ENCODE results near the gene OGDH. TPM values are rescaled to one million over a fixed set of nuclear protein-coding genes. Genes with fewer than 3 reads are reported as not detected.
A peak's percentile ranks its signal among the peaks of the same experiment; 100 is the strongest.

OGDH gene
- total RNA-seq, 1 experiment from 2014 or later: 56.0 TPM

DNA sequence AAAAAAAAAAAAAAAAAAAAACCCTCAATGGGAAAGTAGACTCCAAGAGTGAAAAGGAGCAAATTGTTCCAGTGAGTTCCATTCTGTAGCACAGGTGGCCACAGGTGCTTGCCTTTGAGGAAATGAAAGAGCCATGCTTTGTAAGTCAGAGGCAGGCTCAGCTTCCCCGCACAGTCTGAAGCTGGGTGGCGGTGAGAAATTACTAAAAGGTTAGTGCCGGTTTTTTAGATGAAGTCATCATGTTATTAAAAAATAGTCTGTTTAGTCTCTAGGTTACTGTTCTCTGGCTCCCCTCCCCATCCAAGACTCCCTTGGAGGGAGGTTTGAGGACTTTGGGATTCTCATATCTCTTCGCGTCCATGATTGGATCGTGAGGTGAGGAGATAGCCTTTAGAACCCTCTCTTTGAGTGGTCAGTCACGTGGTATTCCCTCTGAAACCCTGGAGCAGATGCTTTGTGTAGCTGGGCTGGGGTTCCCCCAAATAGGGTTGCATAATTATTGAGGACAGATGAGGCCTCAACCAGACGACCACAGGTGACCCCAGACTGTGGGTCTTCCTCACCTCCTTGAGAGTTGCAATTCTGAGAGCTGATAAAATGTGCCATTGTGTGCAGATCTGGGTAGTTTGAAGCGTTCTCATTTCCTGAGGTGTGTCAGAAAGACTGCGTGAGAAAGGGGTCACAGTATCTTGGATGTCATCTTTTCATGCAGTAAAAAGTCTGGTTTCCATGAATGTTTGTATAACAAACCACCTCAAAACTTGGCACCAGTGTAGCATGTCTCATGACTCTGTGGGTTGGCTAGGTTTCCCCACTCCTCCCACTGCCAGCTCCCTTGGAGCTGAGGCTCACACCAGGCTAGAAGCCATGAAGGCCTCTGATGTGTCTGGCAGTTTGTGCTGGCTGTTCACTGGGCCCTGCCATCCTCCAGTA is 27.1 kb downstream of the OGDH start:
- in situ Hi-C loops (cut with HindIII; ENCODE audit: low pct_unique_long_range_greater_than_20kb, low sequenced_read_pairs): no loop called here
- peak; percentile 85 for DNase-seq (ENCODE audit: low read depth)

DNA sequence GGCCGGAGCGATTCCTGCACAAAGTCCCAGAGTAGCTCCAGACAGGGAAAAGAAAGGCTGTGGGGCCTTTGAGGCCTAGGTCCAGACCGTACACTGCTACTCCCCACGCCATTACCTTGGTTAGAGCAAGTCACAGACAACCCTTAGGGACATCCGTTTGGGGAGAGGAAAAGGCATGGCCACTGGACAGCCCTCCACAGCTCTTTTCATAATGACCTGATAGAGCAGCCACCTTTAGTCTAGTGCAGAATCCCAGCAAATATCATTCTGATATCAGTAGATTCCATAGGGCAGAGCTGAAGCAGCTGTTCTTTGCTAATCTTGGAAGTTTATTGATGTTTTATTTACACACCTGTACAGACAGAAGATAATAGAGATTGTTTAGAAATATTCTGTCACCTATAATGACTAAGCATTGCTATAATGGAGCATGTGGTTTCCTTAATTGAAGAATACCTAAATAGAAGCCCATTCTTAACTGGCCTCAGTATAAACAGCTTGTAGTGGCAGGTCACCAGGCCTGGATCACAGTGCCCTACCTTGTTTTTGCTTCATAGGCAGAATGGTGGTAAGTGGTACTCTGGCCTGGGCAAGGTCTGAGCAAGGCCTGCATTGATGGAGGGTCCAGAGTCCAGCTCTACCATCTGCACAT is 27.9 kb downstream of the OGDH start:
- in situ Hi-C loops (cut with HindIII; ENCODE audit: low pct_unique_long_range_greater_than_20kb, low sequenced_read_pairs): no loop called here

DNA sequence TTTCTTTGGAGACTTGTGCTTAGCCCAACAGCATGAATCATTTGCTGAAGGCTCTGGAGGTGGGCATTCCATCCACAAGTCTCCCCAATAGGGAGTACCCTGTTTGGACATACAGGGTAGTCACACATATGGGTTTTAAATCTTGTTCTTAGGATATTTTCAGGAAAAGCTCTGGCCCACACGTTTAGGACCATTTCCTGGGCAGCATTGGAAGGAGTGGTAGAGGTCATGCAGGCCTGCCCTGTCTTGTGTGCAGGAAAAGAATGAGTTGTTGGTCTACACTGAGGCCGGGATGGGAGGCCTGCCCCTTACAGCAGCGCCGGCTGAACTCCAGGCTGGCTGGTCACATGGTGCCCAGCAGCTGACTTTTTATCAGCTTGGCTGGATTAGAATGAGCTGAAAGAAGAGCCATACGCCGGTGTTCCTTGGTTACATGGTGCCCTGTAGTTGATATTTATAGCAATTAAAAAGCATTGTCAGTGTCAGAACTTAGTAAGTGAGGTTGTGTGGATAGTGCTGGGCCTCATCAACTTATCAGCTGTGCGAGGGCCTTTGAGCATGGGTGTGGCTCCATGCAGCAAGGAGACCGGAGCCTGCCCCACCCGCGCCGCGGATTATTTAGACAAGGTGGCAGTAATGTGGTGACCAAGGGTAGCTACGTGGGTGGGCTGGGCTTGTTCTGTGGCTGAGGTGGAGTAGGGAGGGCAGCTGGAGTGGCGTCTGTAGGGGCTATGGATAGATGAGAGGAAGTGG is 28.6 kb downstream of the OGDH start:
- in situ Hi-C loops (cut with HindIII; ENCODE audit: low pct_unique_long_range_greater_than_20kb, low sequenced_read_pairs): no loop called here
- DNase-seq (ENCODE audit: low read depth): peak; percentile 41

More for the DNA sequence above, 27.9 kb downstream of the OGDH start:
- no peak for DNase-seq (ENCODE audit: low read depth)

DNA sequence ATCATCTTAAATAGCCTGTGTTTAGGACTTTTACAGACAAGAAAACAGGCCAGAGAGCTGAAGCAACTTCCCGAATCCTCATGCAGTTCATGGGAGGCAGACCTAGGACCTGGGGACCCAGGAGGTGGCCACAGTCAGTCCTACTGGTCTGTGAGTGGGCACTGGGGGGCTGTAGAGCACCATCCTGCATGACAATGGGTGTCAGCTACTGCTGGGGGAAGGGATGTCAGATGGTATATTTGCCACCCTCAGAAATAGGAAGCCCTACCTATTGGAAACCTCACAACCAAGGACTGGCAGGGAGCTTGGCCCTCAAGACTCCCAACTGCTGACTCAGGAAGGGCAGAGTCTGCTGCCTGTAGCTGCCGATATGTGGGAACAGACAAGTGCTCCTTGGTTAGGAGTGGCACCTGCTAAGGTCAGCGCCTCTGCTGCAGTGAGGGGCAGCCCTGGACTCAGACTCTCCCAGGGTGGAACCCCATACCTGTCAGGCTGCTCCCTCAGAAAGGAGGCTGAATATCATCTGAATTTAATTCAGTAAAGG is 29.7 kb downstream of the OGDH start:
- no peak for DNase-seq (ENCODE audit: low read depth)
- in situ Hi-C loops (cut with HindIII; ENCODE audit: low pct_unique_long_range_greater_than_20kb, low sequenced_read_pairs): no loop called here

DNA sequence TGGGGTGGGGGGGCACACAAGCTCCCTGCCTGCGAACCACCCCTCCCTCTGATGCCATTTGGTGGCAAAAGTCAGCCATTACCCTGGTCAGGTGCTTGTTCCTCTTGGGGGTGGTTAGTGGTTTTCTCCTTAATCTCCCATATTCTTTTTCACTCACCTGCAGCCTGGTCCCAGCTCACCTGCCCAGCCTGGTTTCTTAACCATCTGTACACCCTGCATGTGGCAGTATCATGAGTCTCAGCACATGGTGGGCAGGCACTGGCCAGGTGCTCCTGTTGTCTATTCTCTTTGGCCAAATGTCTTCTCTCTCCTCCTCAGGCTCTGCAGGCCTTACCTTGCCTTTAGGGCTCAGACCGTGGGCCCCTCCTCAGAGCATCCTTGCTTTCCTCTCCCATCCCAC is 30.5 kb downstream of the OGDH start:
- DNase-seq (ENCODE audit: low read depth): no peak
- in situ Hi-C loops (cut with HindIII; ENCODE audit: low pct_unique_long_range_greater_than_20kb, low sequenced_read_pairs): no loop called here

DNA sequence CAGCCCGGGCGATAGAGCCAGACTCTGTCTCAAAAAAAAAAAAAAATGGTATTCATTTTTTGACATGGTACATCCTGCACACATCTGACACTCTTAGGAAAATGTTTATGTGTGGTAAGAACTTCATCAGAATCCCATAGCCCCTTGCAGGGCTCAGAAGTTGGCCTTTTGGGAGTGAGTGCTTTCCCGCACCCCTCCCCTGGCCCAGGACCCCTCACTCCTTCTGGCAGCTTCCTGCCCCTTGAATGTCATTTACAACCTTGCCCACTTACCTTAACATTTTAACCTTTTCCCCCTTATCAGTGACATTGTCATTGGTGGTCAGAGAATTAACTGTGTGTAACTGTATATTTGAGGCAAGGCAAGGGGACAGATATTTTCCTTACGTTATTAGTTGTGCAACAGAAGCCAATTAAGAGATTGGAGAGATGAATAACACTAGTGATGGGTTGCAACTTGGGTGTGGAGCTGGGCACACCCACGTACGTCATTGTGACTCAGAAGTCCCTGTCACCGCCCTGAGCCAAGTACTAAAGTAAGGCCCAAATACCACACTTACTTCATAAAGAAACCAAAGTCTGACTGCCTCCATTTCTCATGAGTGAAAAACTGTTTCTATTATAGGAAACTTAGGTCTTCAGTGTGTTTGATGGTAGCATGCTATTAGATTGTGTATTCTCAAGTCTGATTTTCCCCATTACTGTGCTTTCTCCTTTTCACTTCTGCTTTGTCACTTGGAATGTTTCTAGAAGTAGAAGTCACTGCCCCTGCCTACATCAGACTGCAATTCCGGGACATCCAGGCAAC is 31.6 kb downstream of the OGDH start:
- in situ Hi-C loops (cut with HindIII; ENCODE audit: low pct_unique_long_range_greater_than_20kb, low sequenced_read_pairs): no loop called here
- peak; percentile 70 for DNase-seq (ENCODE audit: low read depth)

DNA sequence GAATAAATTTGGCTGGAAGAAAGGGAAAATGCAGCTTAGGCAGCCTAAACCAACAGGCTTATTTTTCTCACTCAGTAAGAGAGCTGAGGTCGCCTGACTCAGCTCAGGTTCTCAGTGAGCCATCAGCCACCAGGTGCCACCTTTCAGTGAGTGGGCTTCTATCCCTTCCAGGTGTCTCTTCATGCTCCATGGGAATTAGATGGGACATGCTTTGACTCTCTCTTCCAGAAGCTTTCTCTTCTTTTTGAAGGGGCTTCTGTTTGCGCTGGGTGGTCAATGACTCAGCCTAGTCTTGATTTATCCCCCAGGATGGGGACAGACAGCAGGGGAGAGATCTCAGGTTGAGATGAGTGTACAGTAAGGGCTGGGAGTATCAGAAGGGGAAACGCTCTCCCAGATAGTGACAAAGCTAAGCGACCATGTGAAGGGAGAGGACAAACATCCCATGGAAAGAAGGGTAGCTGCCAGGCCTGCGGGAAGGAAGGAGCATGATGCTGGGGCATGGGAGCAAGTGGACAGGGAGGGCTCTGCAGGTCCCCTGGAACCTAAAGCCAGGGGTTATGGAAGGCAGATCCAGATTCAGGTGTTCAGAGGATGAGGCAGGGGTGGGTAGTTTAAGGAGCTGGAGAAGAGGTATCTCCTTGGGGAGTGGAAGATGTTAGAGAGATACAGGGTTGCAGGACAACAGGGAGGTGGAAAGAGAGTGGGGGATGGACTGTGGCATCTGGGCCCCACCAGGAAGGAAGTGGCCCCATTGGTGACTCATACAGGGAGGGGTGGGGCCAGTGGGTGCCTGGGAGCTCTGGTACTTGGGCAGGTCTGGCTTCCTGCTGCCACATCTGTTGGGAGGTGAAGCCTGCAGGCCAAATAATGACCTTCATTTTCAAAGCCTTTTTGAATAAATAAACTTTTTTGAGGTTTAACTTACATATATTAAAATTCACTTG is 32.5 kb downstream of the OGDH start:
- in situ Hi-C loops (cut with HindIII; ENCODE audit: low pct_unique_long_range_greater_than_20kb, low sequenced_read_pairs): no loop called here
- peak; percentile 83 for DNase-seq (ENCODE audit: low read depth)

DNA sequence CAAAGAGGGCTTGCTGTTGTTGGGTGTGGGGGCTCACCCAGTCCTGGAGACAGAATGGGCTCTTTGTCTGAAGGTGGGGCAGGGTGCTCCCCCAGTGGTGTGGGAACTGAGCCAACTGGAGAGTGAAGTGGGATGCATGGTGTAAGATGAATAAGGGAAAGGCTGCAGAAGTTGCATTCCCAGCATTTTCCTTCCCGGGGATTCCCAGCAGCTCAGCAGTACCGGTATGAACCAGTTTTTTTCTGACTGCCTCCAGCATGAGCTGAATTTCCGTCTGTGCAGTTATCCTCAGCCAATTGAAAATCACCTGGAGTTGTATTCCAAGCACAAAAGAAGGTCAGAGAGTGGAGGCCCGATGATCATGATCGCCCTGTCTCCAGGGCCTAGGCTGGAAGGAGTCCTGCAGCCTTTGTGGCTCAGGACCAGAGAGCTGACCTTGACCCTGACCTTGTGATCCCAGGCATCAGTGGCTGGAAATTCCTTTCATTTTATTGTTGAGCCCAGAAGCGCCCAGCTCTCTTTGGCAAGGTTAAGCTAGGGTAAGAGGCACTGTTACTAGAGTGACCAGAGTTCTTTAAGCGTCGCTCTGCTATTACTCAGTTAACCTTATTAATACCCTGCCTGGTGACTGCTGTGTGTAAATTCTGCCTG is 33.4 kb downstream of the OGDH start:
- peak; percentile 89 for DNase-seq (ENCODE audit: low read depth)

DNA sequence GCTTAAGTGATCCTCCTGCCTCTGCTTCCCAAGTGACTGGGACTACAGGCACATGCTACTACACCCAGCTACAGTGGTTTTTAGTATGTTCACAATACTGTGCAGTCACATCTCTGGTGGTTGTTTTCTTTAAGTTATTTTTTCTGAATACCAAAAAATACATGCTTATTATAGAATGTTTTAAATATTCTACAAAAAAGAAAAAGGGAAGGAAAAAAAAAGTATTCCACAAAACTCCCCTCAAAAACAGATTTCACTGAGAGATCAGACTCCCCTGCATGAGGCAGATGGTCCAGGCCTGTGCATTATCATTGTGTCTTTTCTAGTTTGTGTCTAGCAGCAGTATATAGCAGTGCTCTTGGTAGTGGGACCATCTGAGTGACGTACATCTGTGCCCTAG is 36.8 kb downstream of the OGDH start:
- DNase-seq (ENCODE audit: low read depth): no peak
- in situ Hi-C loops (cut with HindIII; ENCODE audit: low pct_unique_long_range_greater_than_20kb, low sequenced_read_pairs): no loop called here

More for the DNA sequence above, 33.4 kb downstream of the OGDH start:
- in situ Hi-C loops (cut with HindIII; ENCODE audit: low pct_unique_long_range_greater_than_20kb, low sequenced_read_pairs): no loop called here

DNA sequence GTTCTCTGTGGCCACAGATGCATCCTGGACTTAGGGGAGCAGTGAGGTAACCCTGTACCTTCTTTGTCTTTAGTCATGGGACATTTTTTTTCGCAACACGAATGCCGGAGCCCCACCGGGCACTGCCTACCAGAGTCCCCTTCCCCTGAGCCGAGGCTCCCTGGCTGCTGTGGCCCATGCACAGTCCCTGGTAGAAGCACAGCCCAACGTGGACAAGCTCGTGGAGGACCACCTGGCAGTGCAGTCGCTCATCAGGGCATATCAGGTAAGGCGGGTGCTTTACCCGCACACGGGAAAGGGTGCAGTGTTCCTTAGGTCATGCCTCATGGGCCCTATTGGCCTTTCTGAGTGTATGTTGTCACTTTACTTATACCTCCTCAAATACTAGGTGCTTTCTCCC is 38.8 kb downstream of the OGDH start:
- no peak for DNase-seq (ENCODE audit: low read depth)
- in situ Hi-C loops (cut with HindIII; ENCODE audit: low pct_unique_long_range_greater_than_20kb, low sequenced_read_pairs): no loop called here

DNA sequence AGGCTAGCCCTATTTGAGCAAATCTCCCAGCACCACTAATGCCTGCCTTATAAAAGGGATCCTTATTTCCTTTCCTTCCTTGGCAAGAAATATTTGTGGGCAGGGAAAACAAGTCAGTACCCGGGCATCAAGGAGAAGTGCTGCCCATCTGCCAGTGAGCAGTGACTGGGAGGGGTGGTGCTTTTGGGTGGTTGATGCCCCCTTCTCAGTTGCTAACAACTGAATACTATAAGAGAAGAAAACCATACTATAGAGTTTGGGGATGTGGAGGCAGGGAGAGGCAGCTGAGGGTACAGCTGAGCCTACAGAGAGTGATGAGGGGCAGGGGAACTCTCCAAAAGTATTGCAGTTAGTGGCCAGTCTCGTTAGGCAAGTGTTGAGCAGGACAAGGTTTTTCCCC is 39.3 kb downstream of the OGDH start:
- in situ Hi-C loops (cut with HindIII; ENCODE audit: low pct_unique_long_range_greater_than_20kb, low sequenced_read_pairs): no loop called here
- no peak for DNase-seq (ENCODE audit: low read depth)

DNA sequence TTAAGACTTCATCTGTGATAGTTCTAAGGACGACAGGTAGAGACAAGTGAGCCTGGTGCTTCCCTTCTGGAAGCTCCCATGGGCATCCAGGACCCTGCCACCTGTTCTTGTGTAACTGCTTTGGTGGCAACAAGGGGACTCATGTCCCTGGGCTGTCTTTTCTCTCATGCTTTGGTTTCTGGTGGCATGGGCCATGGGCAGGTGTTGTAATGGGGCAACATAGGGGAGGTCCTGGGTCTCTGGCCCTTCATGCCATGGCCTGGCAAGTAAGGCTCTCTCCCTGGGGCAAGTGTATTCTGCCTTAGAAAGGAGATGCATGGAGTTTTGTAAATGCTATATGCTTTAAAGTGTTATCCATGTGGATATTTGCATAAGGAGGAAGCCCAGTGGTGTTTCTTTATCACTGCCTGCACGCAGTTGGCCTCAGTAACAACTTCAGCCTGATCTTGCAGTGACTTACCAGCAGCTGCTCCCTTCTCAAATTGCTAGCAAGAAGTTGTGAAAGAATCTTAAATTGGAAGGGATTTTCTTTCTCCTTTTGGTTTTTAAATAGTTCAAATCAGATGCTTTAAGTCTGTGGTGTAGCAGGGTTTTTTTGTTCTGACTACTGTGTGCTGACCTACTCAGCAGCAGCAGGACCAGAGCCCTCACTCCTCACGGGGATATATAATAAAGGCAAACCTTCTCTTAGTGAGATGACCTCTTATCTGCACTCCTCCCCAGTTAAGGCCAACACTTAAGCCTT is 39.9 kb downstream of the OGDH start:
- in situ Hi-C loops (cut with HindIII; ENCODE audit: low pct_unique_long_range_greater_than_20kb, low sequenced_read_pairs): no loop called here
- DNase-seq (ENCODE audit: low read depth): no peak

DNA sequence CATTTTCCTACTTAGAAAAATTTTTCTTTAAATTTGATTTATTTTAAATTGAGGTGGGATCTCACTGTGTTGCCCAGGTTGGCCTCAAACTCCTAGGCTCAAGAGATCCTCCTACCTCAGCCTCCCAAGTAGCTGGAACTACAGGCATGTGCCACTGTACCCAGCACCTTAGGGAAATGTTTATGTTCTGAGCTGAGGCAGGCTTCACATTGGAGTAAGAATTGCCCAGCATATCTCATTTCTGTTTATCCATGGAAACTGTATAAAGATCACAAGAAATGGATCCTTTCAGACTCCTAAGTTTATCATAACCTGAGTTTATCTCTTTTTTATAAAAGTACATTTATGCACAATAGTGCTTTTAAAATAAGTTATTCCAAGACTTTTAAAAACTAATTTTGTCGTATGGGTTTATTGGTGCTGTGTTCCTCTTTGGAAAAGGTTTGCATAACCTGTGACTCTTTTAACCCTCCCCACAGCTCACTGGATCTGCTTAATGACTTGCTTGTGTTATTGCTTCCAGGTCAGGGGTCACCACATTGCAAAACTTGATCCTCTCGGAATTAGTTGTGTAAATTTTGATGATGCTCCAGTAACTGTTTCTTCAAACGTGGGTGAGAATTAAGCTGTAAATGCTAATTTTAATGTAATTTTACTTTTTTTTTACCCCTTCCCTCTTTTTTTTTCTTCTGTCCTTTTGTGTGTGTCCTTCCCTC is 40.7 kb downstream of the OGDH start:
- in situ Hi-C loops (cut with HindIII; ENCODE audit: low pct_unique_long_range_greater_than_20kb, low sequenced_read_pairs): no loop called here
- no peak for DNase-seq (ENCODE audit: low read depth)

DNA sequence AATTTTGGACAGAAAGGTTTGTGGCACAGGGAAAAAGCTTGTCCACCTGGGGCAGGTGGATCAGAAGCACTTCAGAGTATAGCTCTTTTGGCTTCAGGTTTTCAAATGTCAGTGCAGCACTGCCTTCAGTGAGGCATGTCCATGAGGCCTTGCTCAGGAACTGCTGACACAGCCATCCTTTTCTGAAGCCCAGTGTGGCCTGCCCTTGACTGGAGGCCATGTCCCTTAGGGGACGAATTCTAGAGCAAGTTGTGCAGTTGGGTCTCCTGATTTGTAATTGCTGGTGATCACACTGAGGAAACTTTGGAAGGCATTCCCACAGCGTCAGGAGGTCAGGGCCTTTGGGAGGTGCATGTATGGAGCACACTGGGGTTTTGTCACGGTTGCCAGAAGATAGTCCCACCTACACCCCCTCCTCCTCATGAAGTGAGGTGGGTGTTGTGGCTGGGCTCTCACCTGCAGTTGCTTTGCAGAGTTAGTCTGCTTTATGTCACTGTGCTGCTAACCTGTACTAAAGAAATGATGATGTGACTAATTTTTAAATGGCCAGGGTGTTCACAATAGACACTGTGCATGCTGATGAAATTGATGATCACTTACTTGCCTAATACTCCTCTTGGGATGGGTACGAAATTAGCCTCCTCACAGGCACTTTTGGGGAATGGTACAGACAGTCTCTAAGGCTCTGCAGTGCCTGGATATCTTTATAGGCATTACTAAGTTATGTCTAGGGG is 41.7 kb downstream of the OGDH start:
- DNase-seq (ENCODE audit: low read depth): no peak

DNA sequence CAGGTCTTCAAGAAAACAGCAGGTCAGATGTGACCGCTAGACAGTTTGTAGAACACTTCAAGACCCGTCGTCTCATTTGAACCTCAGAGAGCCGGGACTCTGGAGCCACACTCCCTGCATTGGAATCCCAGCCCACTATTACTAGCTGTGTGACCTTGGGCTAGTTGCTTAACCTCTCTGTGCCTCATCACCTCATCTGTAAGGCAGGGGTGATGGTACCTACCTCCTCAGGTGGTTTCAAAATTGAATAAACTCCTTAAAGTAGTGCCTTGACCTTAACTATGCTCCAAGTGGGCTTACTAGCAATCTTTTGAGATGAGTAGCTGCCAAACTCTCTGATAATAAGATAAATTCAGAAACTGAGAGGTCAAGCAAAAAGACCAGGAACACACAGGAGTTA is 43.8 kb downstream of the OGDH start:
- DNase-seq (ENCODE audit: low read depth): no peak
- in situ Hi-C loops (cut with HindIII; ENCODE audit: low pct_unique_long_range_greater_than_20kb, low sequenced_read_pairs): no loop called here

More for the DNA sequence above, 41.7 kb downstream of the OGDH start:
- in situ Hi-C loops (cut with HindIII; ENCODE audit: low pct_unique_long_range_greater_than_20kb, low sequenced_read_pairs): no loop called here
